Mesothelial cell of epicardium (in vitro differentiated cells): ENCODE data around the gene MT1G. TPM values are rescaled to one million over a fixed set of nuclear protein-coding genes. Genes with fewer than 3 reads are reported as not detected.
A peak's percentile ranks its signal among the peaks of the same experiment; 100 is the strongest.

Source experiments
- DNase-seq, 2 experiments: peaks; one replicate each; pipeline ENCODE4 v3.0.0; 2021; ENCODE audit warnings: low spot score in 2 of 2; ENCODE audit not compliant: unreplicated experiment in 2 of 2
- H3K27ac Mint-ChIP-seq: 2 replicates; pipeline ENCODE4 v1.8.0; 2021; ENCODE audit warnings: mixed read lengths
- H3K27me3 Mint-ChIP-seq: 2 replicates; pipeline ENCODE4 v1.8.0; 2021; ENCODE audit warnings: low read depth, mixed read lengths
- H3K36me3 Mint-ChIP-seq: 2 replicates; pipeline ENCODE4 v1.8.0; 2021; ENCODE audit warnings: mixed read lengths
- H3K4me1 Mint-ChIP-seq: 2 replicates; pipeline ENCODE4 v1.8.0; 2021; ENCODE audit warnings: mixed read lengths
- H3K4me3 Mint-ChIP-seq: 2 replicates; pipeline ENCODE4 v1.8.0; 2021; ENCODE audit warnings: mild to moderate bottlenecking, moderate library complexity, mixed read lengths
- H3K9me3 Mint-ChIP-seq: 2 replicates; pipeline ENCODE4 v1.8.0; 2021; ENCODE audit warnings: mixed read lengths
- CTCF ChIP-seq: fragments of 200-600 bp; sonication (generic); IDR thresholded peaks from one replicate; pipeline ENCODE4 v1.5.0; 2021; ENCODE audit warnings: antibody characterized with exemption; ENCODE audit not compliant: unreplicated experiment
- total RNA-seq: library from RNA; stranded (reverse); gene quantifications from 3 replicates; pipeline ENCODE4 v1.2.1, GENCODE V29; 2021

MT1G gene
- total RNA-seq, 1 donor from 2014 or later: not detected

GRCh38 chr16:56639045-56639444, 28.8 kb downstream of the MT1G start:
- no peak for TF ChIP-seq CTCF
- no peaks in the 10 kb centered on the region for H3K9me3 Mint-ChIP-seq
- no peaks in the 10 kb centered on the region for H3K36me3 Mint-ChIP-seq
- H3K4me3 Mint-ChIP-seq: no peak overlapping the region
- H3K27me3 Mint-ChIP-seq: peaks cover 99% of the 10 kb centered on the region
- no peak for DNase-seq
- no peak overlapping the region for H3K27ac Mint-ChIP-seq
- H3K4me1 Mint-ChIP-seq: peaks cover 16% of the 10 kb centered on the region

GRCh38 chr16:56637814-56638750, 29.8 kb downstream of the MT1G start, which contains the start of gene MT1A:
MT1A (plus strand) TSS chr16:56638666; CDS start chr16:56638739, 73 bp downstream.
- Mint-ChIP-seq H3K9me3 (no peaks in the 10 kb centered on the region), H3K4me3 (peak within 1 kb of the TSS; percentile 64), H3K27ac (no peak within 1 kb of the TSS), H3K4me1 (peaks cover 12% of the 10 kb centered on the region), H3K36me3 (no peaks in the 10 kb centered on the region), H3K27me3 (peaks cover 99% of the 10 kb centered on the region)
- no peak for TF ChIP-seq CTCF
- DNase-seq: peak in 1 of 2 experiments; percentile 51

DNA sequence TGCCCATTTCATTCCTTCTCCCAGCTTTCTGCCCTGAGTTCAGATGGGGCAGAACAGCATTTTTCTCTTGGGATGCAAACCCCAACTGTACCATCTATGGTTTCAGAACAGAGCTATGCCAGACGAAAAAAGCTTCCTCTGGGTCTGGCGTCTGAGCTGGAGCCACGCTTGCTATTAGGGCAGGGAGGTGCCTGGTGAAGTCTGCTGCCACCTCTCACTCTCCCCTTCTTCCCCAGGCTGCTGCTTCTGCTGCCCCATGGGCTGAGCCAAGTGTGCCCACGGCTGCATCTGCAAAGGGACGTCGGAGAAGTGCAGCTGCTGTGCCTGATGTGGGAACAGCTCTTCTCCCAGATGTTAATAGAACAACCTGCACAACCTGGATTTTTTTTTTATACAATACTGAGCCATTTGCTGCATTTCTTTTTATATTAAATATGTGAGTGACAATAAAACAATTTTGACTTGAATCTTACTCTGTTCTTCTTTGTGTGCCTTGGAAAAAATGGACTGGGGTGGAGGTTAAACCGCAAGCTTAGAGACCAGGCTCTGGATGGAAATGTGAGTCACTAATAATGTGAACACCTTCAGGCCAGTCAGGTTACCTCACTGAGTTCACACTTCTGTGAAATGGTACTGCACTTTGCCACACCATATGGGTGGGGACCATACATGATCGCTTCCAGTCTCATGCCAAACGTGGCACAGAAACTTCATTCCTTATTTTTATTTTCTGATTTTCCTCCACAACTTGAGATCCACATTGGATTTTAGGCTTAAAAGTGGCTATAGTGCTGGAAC, 31.1 kb downstream of the MT1G start:
- Mint-ChIP-seq H3K4me3 (no peak overlapping the region), H3K36me3 (no peaks in the 10 kb centered on the region), H3K9me3 (no peaks in the 10 kb centered on the region), H3K27ac (no peak overlapping the region), H3K27me3 (peaks cover 99% of the 10 kb centered on the region), H3K4me1 (peaks cover 17% of the 10 kb centered on the region)
- TF ChIP-seq CTCF: no peak
- DNase-seq: no peak

- no peak overlapping the region for H3K4me3 Mint-ChIP-seq
- peaks cover 18% of the 10 kb centered on the region for H3K4me1 Mint-ChIP-seq
- DNase-seq: no peak
- H3K27ac Mint-ChIP-seq: no peak overlapping the region
- H3K36me3 Mint-ChIP-seq: no peaks in the 10 kb centered on the region
- TF ChIP-seq CTCF: no peak
- no peaks in the 10 kb centered on the region for H3K9me3 Mint-ChIP-seq
- peaks cover 99% of the 10 kb centered on the region for H3K27me3 Mint-ChIP-seq
These were observed 32.4 kb downstream of the MT1G start for GRCh38 chr16:56635441-56635967.

DNA sequence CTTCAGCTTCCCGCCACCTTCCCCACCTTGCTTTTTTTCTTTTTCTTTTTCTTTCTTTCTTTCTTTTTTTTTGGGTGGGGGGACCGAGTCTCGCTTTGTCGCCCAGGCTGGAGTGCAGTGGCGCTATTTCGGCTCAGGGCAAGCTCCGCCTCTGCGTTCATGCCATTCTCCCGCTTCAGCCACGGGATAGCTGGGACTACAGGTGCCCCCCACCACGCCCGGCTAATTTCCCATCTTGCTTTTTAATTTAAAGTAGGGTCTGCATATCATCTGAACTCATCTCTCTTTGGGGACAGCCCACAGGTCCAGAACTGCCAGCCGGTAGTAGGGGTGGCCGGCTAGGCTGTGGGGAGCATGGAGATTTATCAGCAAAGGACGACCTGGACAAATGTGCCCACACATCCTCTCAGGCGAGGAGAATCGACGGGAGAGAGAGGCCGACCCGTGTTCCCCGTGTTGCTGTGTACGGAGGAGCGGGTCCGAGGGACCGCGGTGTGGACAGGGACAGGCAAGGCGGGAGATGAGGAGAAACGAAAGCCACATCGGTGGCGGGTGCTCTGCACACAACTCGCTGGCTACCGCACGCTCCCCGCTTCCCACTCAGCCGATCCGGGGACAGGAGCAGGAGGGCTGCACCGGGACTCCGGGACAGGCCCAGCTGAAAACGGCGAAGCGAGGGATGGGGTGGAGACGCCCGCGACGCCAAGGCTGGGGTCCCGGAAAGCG, 33.0 kb downstream of the MT1G start:
- Mint-ChIP-seq H3K4me1 (peaks cover 18% of the 10 kb centered on the region), H3K36me3 (no peaks in the 10 kb centered on the region), H3K27ac (no peak overlapping the region), H3K9me3 (no peaks in the 10 kb centered on the region), H3K27me3 (peaks cover 99% of the 10 kb centered on the region), H3K4me3 (peak overlapping the region; percentile 43)
- no peak for DNase-seq
- no peak for TF ChIP-seq CTCF
